ENCODE data around the gene HS3ST2. TPM values are rescaled to one million over a fixed set of nuclear protein-coding genes. Genes with fewer than 3 reads are reported as not detected.

The HS3ST2 gene
- total RNA-seq, 5 donors from 2014 or later (not counting 1 experiment from before 2014, with no cell fraction given): not detected

GRCh38 chr16:22847100-22847499, 33.1 kb downstream of the HS3ST2 start:
- no peak for DNase-seq
- ChIA-PET POLR2A (no interaction called here), CTCF (no interaction called here)
- no CpG with 5 or more reads among the region's 3 CpGs for WGBS (ENCODE audit: insufficient coverage)
- no peak for ATAC-seq (replicated peaks in 1 of 4)
- Mint-ChIP-seq H3K4me3 (no peak overlapping the region), H3K9me3 (no peaks in the 10 kb centered on the region), H3K27me3 (peaks cover 23 to 38% of the 10 kb centered on the region in 2 donors), H3K36me3 (no peaks in the 10 kb centered on the region), H3K27ac (no peak overlapping the region), H3K4me1 (no peaks in the 10 kb centered on the region)
- peaks cover 0 to 3% of the 10 kb centered on the region in 2 experiments for H3K27me3 ChIP-seq (replicated peaks in 1 of 2; ENCODE audit: control insufficient read depth in 2 of 2, extremely low read depth in 1 of 2, insufficient read depth in 2 of 2, low read length in 1 of 2)
- no peaks in the 10 kb centered on the region for H3K4me1 ChIP-seq (ENCODE audit: control insufficient read depth in 1 of 2, extremely low read depth in 1 of 2, insufficient read depth in 2 of 2, low read length in 2 of 2)
- H3K4me3 ChIP-seq (ENCODE audit: control insufficient read depth in 1 of 2, extremely low read depth in 1 of 2, low read length in 1 of 2): no peak overlapping the region
- no peak overlapping the region for H3K27ac ChIP-seq (ENCODE audit: low read length)
- H3K9me3 ChIP-seq: no peaks in the 10 kb centered on the region
- H3K36me3 ChIP-seq (ENCODE audit: control insufficient read depth in 2 of 2, extremely low read depth in 1 of 2, insufficient read depth in 1 of 2, low read length in 1 of 2): no peaks in the 10 kb centered on the region

GRCh38 chr16:22847690-22848089, 33.7 kb downstream of the HS3ST2 start:
- H3K36me3 Mint-ChIP-seq: no peaks in the 10 kb centered on the region
- H3K4me3 ChIP-seq (ENCODE audit: control insufficient read depth in 1 of 2, extremely low read depth in 1 of 2, low read length in 1 of 2): no peak overlapping the region
- peaks cover 0 to 3% of the 10 kb centered on the region in 2 experiments for H3K27me3 ChIP-seq (replicated peaks in 1 of 2; ENCODE audit: control insufficient read depth in 2 of 2, extremely low read depth in 1 of 2, insufficient read depth in 2 of 2, low read length in 1 of 2)
- no peak overlapping the region for H3K4me3 Mint-ChIP-seq
- peaks cover 20 to 36% of the 10 kb centered on the region in 2 donors for H3K27me3 Mint-ChIP-seq
- ChIA-PET CTCF (no interaction called here), POLR2A (no interaction called here)
- no peaks in the 10 kb centered on the region for H3K4me1 Mint-ChIP-seq
- H3K9me3 ChIP-seq: no peaks in the 10 kb centered on the region
- ATAC-seq (replicated peaks in 1 of 4) (no peak), DNase-seq (no peak)
- no peaks in the 10 kb centered on the region for H3K9me3 Mint-ChIP-seq
- no peaks in the 10 kb centered on the region for H3K36me3 ChIP-seq (ENCODE audit: control insufficient read depth in 2 of 2, extremely low read depth in 1 of 2, insufficient read depth in 1 of 2, low read length in 1 of 2)
- WGBS (ENCODE audit: insufficient coverage): no CpG with 5 or more reads among the region's 2 CpGs
- H3K27ac ChIP-seq (ENCODE audit: low read length): no peak overlapping the region
- H3K27ac Mint-ChIP-seq: no peak overlapping the region
- no peaks in the 10 kb centered on the region for H3K4me1 ChIP-seq (ENCODE audit: control insufficient read depth in 1 of 2, extremely low read depth in 1 of 2, insufficient read depth in 2 of 2, low read length in 2 of 2)

- Histone ChIP-seq H3K9me3 (no peaks in the 10 kb centered on the region), H3K27me3 (replicated peaks in 1 of 2; ENCODE audit: control insufficient read depth in 2 of 2, extremely low read depth in 1 of 2, insufficient read depth in 2 of 2, low read length in 1 of 2) (peaks cover 0 to 3% of the 10 kb centered on the region in 2 experiments), H3K4me1 (ENCODE audit: control insufficient read depth in 1 of 2, extremely low read depth in 1 of 2, insufficient read depth in 2 of 2, low read length in 2 of 2) (no peaks in the 10 kb centered on the region), H3K4me3 (ENCODE audit: control insufficient read depth in 1 of 2, extremely low read depth in 1 of 2, low read length in 1 of 2) (no peak overlapping the region), H3K36me3 (ENCODE audit: control insufficient read depth in 2 of 2, extremely low read depth in 1 of 2, insufficient read depth in 1 of 2, low read length in 1 of 2) (no peaks in the 10 kb centered on the region), H3K27ac (ENCODE audit: low read length) (no peak overlapping the region)
- no peak overlapping the region for H3K27ac Mint-ChIP-seq
- POLR2A ChIA-PET: no interaction called here
- CTCF ChIA-PET: no interaction called here
- no peak overlapping the region for H3K4me3 Mint-ChIP-seq
- 56% methylated on average over 1 of the region's 4 CpGs for WGBS (ENCODE audit: insufficient coverage)
- no peak for ATAC-seq (replicated peaks in 1 of 4)
- H3K4me1 Mint-ChIP-seq: no peaks in the 10 kb centered on the region
- H3K27me3 Mint-ChIP-seq: peaks cover 20 to 32% of the 10 kb centered on the region in 2 donors
- H3K36me3 Mint-ChIP-seq: no peaks in the 10 kb centered on the region
- no peak for DNase-seq
- no peaks in the 10 kb centered on the region for H3K9me3 Mint-ChIP-seq
These were observed 34.5 kb downstream of the HS3ST2 start for GRCh38 chr16:22848451-22848850.

- DNase-seq: no peak
- no peaks in the 10 kb centered on the region for H3K36me3 Mint-ChIP-seq
- no peaks in the 10 kb centered on the region for H3K9me3 ChIP-seq
- peaks cover 0 to 3% of the 10 kb centered on the region in 2 experiments for H3K27me3 ChIP-seq (replicated peaks in 1 of 2; ENCODE audit: control insufficient read depth in 2 of 2, extremely low read depth in 1 of 2, insufficient read depth in 2 of 2, low read length in 1 of 2)
- no peaks in the 10 kb centered on the region for H3K9me3 Mint-ChIP-seq
- WGBS (ENCODE audit: insufficient coverage): no CpG with 5 or more reads among the region's 2 CpGs
- no peaks in the 10 kb centered on the region for H3K4me1 ChIP-seq (ENCODE audit: control insufficient read depth in 1 of 2, extremely low read depth in 1 of 2, insufficient read depth in 2 of 2, low read length in 2 of 2)
- no peak overlapping the region for H3K27ac ChIP-seq (ENCODE audit: low read length)
- H3K4me1 Mint-ChIP-seq: no peaks in the 10 kb centered on the region
- CTCF ChIA-PET: no interaction called here
- H3K27me3 Mint-ChIP-seq: peaks cover 16 to 24% of the 10 kb centered on the region in 2 donors
- ATAC-seq (replicated peaks in 1 of 4): no peak
- no peak overlapping the region for H3K27ac Mint-ChIP-seq
- no peak overlapping the region for H3K4me3 Mint-ChIP-seq
- POLR2A ChIA-PET: no interaction called here
- no peaks in the 10 kb centered on the region for H3K36me3 ChIP-seq (ENCODE audit: control insufficient read depth in 2 of 2, extremely low read depth in 1 of 2, insufficient read depth in 1 of 2, low read length in 1 of 2)
- no peak overlapping the region for H3K4me3 ChIP-seq (ENCODE audit: control insufficient read depth in 1 of 2, extremely low read depth in 1 of 2, low read length in 1 of 2)
These were observed 35.6 kb downstream of the HS3ST2 start for GRCh38 chr16:22849517-22849916.

GRCh38 chr16:22855231-22855630, 41.3 kb downstream of the HS3ST2 start:
- H3K27me3 Mint-ChIP-seq: peaks cover 6 to 11% of the 10 kb centered on the region in 2 donors
- peaks cover 0 to 7% of the 10 kb centered on the region in 2 experiments for H3K27me3 ChIP-seq (replicated peaks in 1 of 2; ENCODE audit: control insufficient read depth in 2 of 2, extremely low read depth in 1 of 2, insufficient read depth in 2 of 2, low read length in 1 of 2)
- no peak overlapping the region for H3K4me3 Mint-ChIP-seq
- no peaks in the 10 kb centered on the region for H3K36me3 ChIP-seq (ENCODE audit: control insufficient read depth in 2 of 2, extremely low read depth in 1 of 2, insufficient read depth in 1 of 2, low read length in 1 of 2)
- DNase-seq (no peak), ATAC-seq (replicated peaks in 1 of 4) (no peak)
- no peaks in the 10 kb centered on the region for H3K4me1 ChIP-seq (ENCODE audit: control insufficient read depth in 1 of 2, extremely low read depth in 1 of 2, insufficient read depth in 2 of 2, low read length in 2 of 2)
- no peak overlapping the region for H3K27ac Mint-ChIP-seq
- ChIA-PET POLR2A (no interaction called here), CTCF (no interaction called here)
- no peaks in the 10 kb centered on the region for H3K36me3 Mint-ChIP-seq
- no peak overlapping the region for H3K4me3 ChIP-seq (ENCODE audit: control insufficient read depth in 1 of 2, extremely low read depth in 1 of 2, low read length in 1 of 2)
- 44% methylated on average over 2 of the region's 2 CpGs for WGBS (ENCODE audit: insufficient coverage)
- no peaks in the 10 kb centered on the region for H3K9me3 ChIP-seq
- H3K4me1 Mint-ChIP-seq: no peaks in the 10 kb centered on the region
- H3K9me3 Mint-ChIP-seq: no peaks in the 10 kb centered on the region
- H3K27ac ChIP-seq (ENCODE audit: low read length): no peak overlapping the region

GRCh38 chr16:22857296-22858025, 43.5 kb downstream of the HS3ST2 start:
- no peak overlapping the region for H3K27ac Mint-ChIP-seq
- H3K27ac ChIP-seq (ENCODE audit: low read length): no peak overlapping the region
- ChIA-PET CTCF (no interaction called here), POLR2A (no interaction called here)
- H3K9me3 ChIP-seq: no peaks in the 10 kb centered on the region
- H3K27me3 Mint-ChIP-seq: peaks cover 4 to 20% of the 10 kb centered on the region in 2 donors
- no peaks in the 10 kb centered on the region for H3K9me3 Mint-ChIP-seq
- H3K36me3 ChIP-seq (ENCODE audit: control insufficient read depth in 2 of 2, extremely low read depth in 1 of 2, insufficient read depth in 1 of 2, low read length in 1 of 2): no peaks in the 10 kb centered on the region
- no peak for ATAC-seq (replicated peaks in 1 of 4)
- H3K4me1 ChIP-seq (ENCODE audit: control insufficient read depth in 1 of 2, extremely low read depth in 1 of 2, insufficient read depth in 2 of 2, low read length in 2 of 2): no peaks in the 10 kb centered on the region
- peaks cover 0 to 10% of the 10 kb centered on the region in 2 experiments for H3K27me3 ChIP-seq (replicated peaks in 1 of 2; ENCODE audit: control insufficient read depth in 2 of 2, extremely low read depth in 1 of 2, insufficient read depth in 2 of 2, low read length in 1 of 2)
- no peaks in the 10 kb centered on the region for H3K36me3 Mint-ChIP-seq
- no peak overlapping the region for H3K4me3 ChIP-seq (ENCODE audit: control insufficient read depth in 1 of 2, extremely low read depth in 1 of 2, low read length in 1 of 2)
- no CpG with 5 or more reads among the region's 12 CpGs for WGBS (ENCODE audit: insufficient coverage)
- H3K4me3 Mint-ChIP-seq: no peak overlapping the region
- H3K4me1 Mint-ChIP-seq: no peaks in the 10 kb centered on the region
- no peak for DNase-seq

- no peaks in the 10 kb centered on the region for H3K9me3 ChIP-seq
- no peaks in the 10 kb centered on the region for H3K4me1 Mint-ChIP-seq
- H3K27me3 ChIP-seq (replicated peaks in 1 of 2; ENCODE audit: control insufficient read depth in 2 of 2, extremely low read depth in 1 of 2, insufficient read depth in 2 of 2, low read length in 1 of 2): peaks cover 0 to 24% of the 10 kb centered on the region in 2 experiments
- CTCF ChIA-PET: no interaction called here
- H3K36me3 Mint-ChIP-seq: no peaks in the 10 kb centered on the region
- H3K27ac ChIP-seq (ENCODE audit: low read length): no peak overlapping the region
- no peak overlapping the region for H3K27ac Mint-ChIP-seq
- ATAC-seq (replicated peaks in 1 of 4) (no peak), DNase-seq (no peak)
- H3K4me3 ChIP-seq (ENCODE audit: control insufficient read depth in 1 of 2, extremely low read depth in 1 of 2, low read length in 1 of 2): no peak overlapping the region
- WGBS (ENCODE audit: insufficient coverage): no CpG with 5 or more reads among the region's 4 CpGs
- POLR2A ChIA-PET: no interaction called here
- peaks cover 16 to 35% of the 10 kb centered on the region in 2 donors for H3K27me3 Mint-ChIP-seq
- H3K4me3 Mint-ChIP-seq: no peak overlapping the region
- H3K9me3 Mint-ChIP-seq: no peaks in the 10 kb centered on the region
- no peaks in the 10 kb centered on the region for H3K4me1 ChIP-seq (ENCODE audit: control insufficient read depth in 1 of 2, extremely low read depth in 1 of 2, insufficient read depth in 2 of 2, low read length in 2 of 2)
- no peaks in the 10 kb centered on the region for H3K36me3 ChIP-seq (ENCODE audit: control insufficient read depth in 2 of 2, extremely low read depth in 1 of 2, insufficient read depth in 1 of 2, low read length in 1 of 2)
These were observed 46.0 kb downstream of the HS3ST2 start for GRCh38 chr16:22859925-22860324.

All from T-cell (primary cell).